HG02884 (cell line): Measurements from ENCODE around the gene STXBP5.

Source experiments
- ATAC-seq: cut with Tn5 transposase; IDR thresholded peaks from one replicate; pipeline ENCODE4 v1.9.1; 2021; ENCODE audit warnings: mild to moderate bottlenecking, moderate library complexity; ENCODE audit not compliant: unreplicated experiment

Gene STXBP5

GRCh38 chr6:147207837-147208754, 3.9 kb downstream of the STXBP5 start:
- ATAC-seq, result no peak

GRCh38 chr6:147209762-147210449, 5.7 kb downstream of the STXBP5 start:
- ATAC-seq, result no peak

- ATAC-seq, result no peak
Measured at GRCh38 chr6:147211349-147211748, 7.1 kb downstream of the STXBP5 start.

GRCh38 chr6:147211831-147212230, 7.6 kb downstream of the STXBP5 start:
- ATAC-seq, result no peak

- no peak for ATAC-seq
Measured at GRCh38 chr6:147212622-147213021, 8.4 kb downstream of the STXBP5 start.

- no peak for ATAC-seq
Measured at GRCh38 chr6:147213772-147214171, 9.6 kb downstream of the STXBP5 start.

GRCh38 chr6:147214248-147215227, 10.3 kb downstream of the STXBP5 start:
- no peak for ATAC-seq

- ATAC-seq, result no peak
Measured at GRCh38 chr6:147216915-147217314, 12.7 kb downstream of the STXBP5 start.

GRCh38 chr6:147217840-147218404, 13.7 kb downstream of the STXBP5 start:
- ATAC-seq, result no peak

- ATAC-seq, result no peak
Measured at GRCh38 chr6:147218797-147219196, 14.6 kb downstream of the STXBP5 start.

- ATAC-seq, result no peak
Measured at GRCh38 chr6:147219463-147219862, 15.2 kb downstream of the STXBP5 start.

- ATAC-seq, result no peak
Measured at GRCh38 chr6:147220345-147220744, 16.1 kb downstream of the STXBP5 start.

GRCh38 chr6:147221739-147222138, 17.5 kb downstream of the STXBP5 start:
- ATAC-seq, result no peak

- ATAC-seq, result no peak
Measured at GRCh38 chr6:147222160-147222838, 18.1 kb downstream of the STXBP5 start.

GRCh38 chr6:147223736-147224135, 19.5 kb downstream of the STXBP5 start:
- no peak for ATAC-seq

- no peak for ATAC-seq
Measured at GRCh38 chr6:147226163-147226724, 22.0 kb downstream of the STXBP5 start.

GRCh38 chr6:147226877-147227276, 22.7 kb downstream of the STXBP5 start:
- no peak for ATAC-seq

- no peak for ATAC-seq
Measured at GRCh38 chr6:147227770-147228320, 23.6 kb downstream of the STXBP5 start.

- no peak for ATAC-seq
Measured at GRCh38 chr6:147231589-147231988, 27.4 kb downstream of the STXBP5 start.
